K562 (cell line): ENCODE measurements around the gene ARHGAP26. TPM values are rescaled to one million over a fixed set of nuclear protein-coding genes. Genes with fewer than 3 reads are reported as not detected.

ENCODE experiments used
- ATAC-seq: fragments of 200-7000 bp; cut with Tn5 transposase; 3 replicates; pipeline ENCODE4 v1.9.1; 2020; ENCODE audit warnings: moderate library complexity
- BruUV-seq: library from RNA; stranded (reverse); fragments of 400-500 nt; replicated peaks from 2 replicates; lab custom pipeline; 2021; lab: Mats Ljungman, UMichigan
- CTCF ChIA-PET: fragments of 300-600 bp; formaldehyde crosslinking; extraction: SDS; loops from one replicate; lab custom pipeline; 2021; ENCODE audit warnings: low intra/inter-chr PET ratio; lab: Yijun Ruan, JAX
- POLR2A ChIA-PET: fragments of 300-600, 350-650 bp; sonication (Branson Sonifier 250); formaldehyde crosslinking; extraction: SDS; loops from one replicate; lab custom pipeline; 2021; ENCODE audit warnings: antibody characterized with exemption, inconsistent platforms; lab: Yijun Ruan, JAX
- DNase-seq, 4 experiments: peaks; one replicate each; pipeline versions ENCODE4 v3.0.0 to v3.0.0-alpha.2; 2011 to 2018; ENCODE audit warnings: low spot score in 3 of 4, mixed read lengths in 3 of 4; ENCODE audit errors: extremely low read depth in 1 of 4
- FAIRE-seq: peaks from 2 replicates; lab custom pipeline; 2011; peaks lifted over from hg19 to GRCh38; lab: Jason Lieb, UNC
- H2AFZ ChIP-seq: 2 replicates; pipeline ENCODE4 v1.6.0; 2011; ENCODE audit warnings: low read depth, low read length, control low read depth, inconsistent platforms
- H3K27ac ChIP-seq: fragments of 200-600 bp; 3 replicates; pipeline ENCODE4 v1.8.0; 2011; ENCODE audit warnings: low read depth, mild to moderate bottlenecking, control low read depth, inconsistent platforms, low read length, moderate library complexity, mixed read lengths; ENCODE audit errors: extremely low read depth
- H3K27me3 ChIP-seq, 2 experiments: fragments of 300-600 bp in 1 of 2; 2 replicates in 1 of 2; 3 replicates in 1 of 2; pipeline versions ENCODE4 v1.6.0 to v1.8.0; 2011; ENCODE audit warnings: inconsistent platforms in 2 of 2, low read length in 2 of 2, mild to moderate bottlenecking in 1 of 2, mixed read lengths in 1 of 2, moderate library complexity in 1 of 2; ENCODE audit not compliant: control insufficient read depth in 2 of 2, insufficient read depth in 2 of 2
- H3K36me3 ChIP-seq: fragments of 300-600 bp; 3 replicates; pipeline ENCODE4 v1.8.0; 2011; ENCODE audit warnings: mild to moderate bottlenecking, low read length, inconsistent platforms; ENCODE audit not compliant: control insufficient read depth, insufficient read depth
- H3K4me1 ChIP-seq, 2 experiments: fragments of 200-600 bp in 1 of 2; replicated peaks in 1 of 2; 2 replicates in 1 of 2; 3 replicates in 1 of 2; pipeline versions ENCODE4 v1.5.1 to v1.8.0; 2011; ENCODE audit warnings: inconsistent platforms in 2 of 2, low read length in 2 of 2, mild to moderate bottlenecking in 1 of 2, mixed read lengths in 1 of 2, moderate library complexity in 1 of 2; ENCODE audit not compliant: control insufficient read depth in 2 of 2, insufficient read depth in 2 of 2
- H3K4me2 ChIP-seq: 2 replicates; pipeline ENCODE4 v1.6.1; 2011; ENCODE audit warnings: low read length, control low read depth, inconsistent platforms, mixed read lengths; ENCODE audit not compliant: insufficient read depth
- H3K4me3 ChIP-seq: fragments of 200-600 bp; sonication (generic), shearing (Covaris generic); 2 replicates; pipeline ENCODE4 v1.5.1; 2016; ENCODE audit warnings: control low read depth, inconsistent platforms
- H3K79me2 ChIP-seq: fragments of 200-600 bp; 3 replicates; pipeline ENCODE4 v1.8.0; 2011; ENCODE audit warnings: low read length, inconsistent platforms; ENCODE audit not compliant: control insufficient read depth, insufficient read depth
- H3K9ac ChIP-seq, 2 experiments: 2 replicates each; pipeline versions ENCODE4 v1.6.0 to v1.6.1; 2011; ENCODE audit warnings: low read depth in 2 of 2, low read length in 2 of 2, control low read depth in 1 of 2, inconsistent platforms in 1 of 2, mild to moderate bottlenecking in 1 of 2, mixed read lengths in 1 of 2; ENCODE audit not compliant: insufficient read depth in 1 of 2
- H3K9me1 ChIP-seq: one replicate; pipeline ENCODE4 v1.6.0; 2011; ENCODE audit warnings: inconsistent platforms, mild to moderate bottlenecking, low read length, moderate library complexity; ENCODE audit not compliant: control insufficient read depth, insufficient read depth
- H3K9me3 ChIP-seq: replicated peaks from 2 replicates; pipeline ENCODE4 v1.5.1; 2011; ENCODE audit warnings: low read depth, low read length, inconsistent platforms; ENCODE audit not compliant: control insufficient read depth, insufficient read depth
- H4K20me1 ChIP-seq: replicated peaks from 2 replicates; pipeline ENCODE4 v1.6.1; 2011; ENCODE audit warnings: low read length, inconsistent platforms, mixed read lengths; ENCODE audit not compliant: control insufficient read depth, insufficient read depth
- CAMTA2 ChIP-seq: fragments of 250-450 bp; sonication (Bioruptor Pico); conservative IDR thresholded peaks from 2 replicates; pipeline ENCODE4 v1.5.1; 2022
- CREBBP ChIP-seq: IDR thresholded peaks from one replicate; pipeline ENCODE4 v1.6.1; 2012; ENCODE audit warnings: low read depth, mild to moderate bottlenecking, control low read depth, inconsistent platforms, low read length
- E2F3 ChIP-seq: fragments of 250-450 bp; sonication (Bioruptor Pico); IDR thresholded peaks from 2 replicates; pipeline ENCODE4 v1.4.0; 2020; ENCODE audit warnings: mild to moderate bottlenecking
- ELF1 ChIP-seq: fragments of 200-800 bp; sonication (Bioruptor generic); IDR thresholded peaks from 2 replicates; pipeline ENCODE4 v1.6.1; 2016; ENCODE audit warnings: missing genetic modification characterization, missing compliant biosample characterization
- FIP1L1 ChIP-seq: fragments of 200-400 bp; formaldehyde crosslinking; IDR thresholded peaks from 2 replicates; pipeline ENCODE4 v1.6.1; 2018; ENCODE audit warnings: mild to moderate bottlenecking, low read depth, low read length; ENCODE audit not compliant: poor library complexity, severe bottlenecking
- JUNB ChIP-seq: fragments of 450-650 bp; formaldehyde crosslinking; conservative IDR thresholded peaks from 2 replicates; pipeline ENCODE4 v1.4.0; 2020; ENCODE audit warnings: mild to moderate bottlenecking
- KLF13 ChIP-seq: fragments of 450-650 bp; IDR thresholded peaks from 2 replicates; pipeline ENCODE4 v1.6.1; 2016; ENCODE audit warnings: missing genetic modification characterization, low read depth, mild to moderate bottlenecking, missing compliant biosample characterization, moderate library complexity, borderline replicate concordance
- MCM2 ChIP-seq: fragments of 450-650 bp; IDR thresholded peaks from 2 replicates; pipeline ENCODE4 v1.6.1; 2017; ENCODE audit warnings: low read depth, mild to moderate bottlenecking
- NCOA2 ChIP-seq, 2 experiments: fragments of 450-650 bp; IDR thresholded peaks; 2 replicates each; pipeline ENCODE4 v1.6.1; 2018; ENCODE audit warnings: mild to moderate bottlenecking in 2 of 2, moderate library complexity in 1 of 2; ENCODE audit not compliant: partially characterized antibody in 2 of 2
- NFRKB ChIP-seq: fragments of 450-650 bp; IDR thresholded peaks from 2 replicates; pipeline ENCODE4 v1.6.1; 2016; ENCODE audit warnings: low read depth
- NR2C2 ChIP-seq, 2 experiments: fragments of 200-800 bp in 1 of 2; sonication (Bioruptor generic) in 1 of 2; sonication (generic) in 1 of 2; formaldehyde crosslinking in 1 of 2; IDR thresholded peaks; 2 replicates each; pipeline versions ENCODE4 v1.6.1 to v1.8.0; 2016 to 2022; ENCODE audit warnings: mild to moderate bottlenecking in 1 of 2, missing compliant biosample characterization in 1 of 2, missing genetic modification characterization in 1 of 2, missing genetic modification reagents in 1 of 2
- PYGO2 ChIP-seq: fragments of 450-650 bp; IDR thresholded peaks from 2 replicates; pipeline ENCODE4 v1.6.1; 2016; ENCODE audit warnings: mild to moderate bottlenecking, missing genetic modification characterization, moderate library complexity, missing compliant biosample characterization
- RFX5 ChIP-seq: IDR thresholded peaks from 2 replicates; pipeline ENCODE4 v1.6.1; 2011; ENCODE audit warnings: low read depth, mild to moderate bottlenecking, improper control_type of control experiment, low read length
- RFX7 ChIP-seq: fragments of 250-450 bp; sonication (Bioruptor Pico); IDR thresholded peaks from 2 replicates; pipeline ENCODE4 v1.5.1; 2021; ENCODE audit warnings: mild to moderate bottlenecking
- ZBTB17 ChIP-seq: fragments of 450-650 bp; formaldehyde crosslinking; IDR thresholded peaks from 2 replicates; pipeline ENCODE4 v1.4.0; 2020; ENCODE audit warnings: mild to moderate bottlenecking
- ZFP1 ChIP-seq: fragments of 450-650 bp; formaldehyde crosslinking; IDR thresholded peaks from 2 replicates; pipeline ENCODE4 v1.4.0; 2020; ENCODE audit warnings: mild to moderate bottlenecking, mixed read lengths
- ZNF3 ChIP-seq: fragments of 250-450 bp; sonication (Bioruptor Pico); IDR thresholded peaks from 2 replicates; pipeline ENCODE4 v1.5.0; 2021; ENCODE audit warnings: mild to moderate bottlenecking, moderate library complexity
- ZNF644 ChIP-seq: fragments of 200-800 bp; sonication (Bioruptor generic); IDR thresholded peaks from 2 replicates; pipeline ENCODE4 v1.6.1; 2016; ENCODE audit warnings: low read depth, missing genetic modification characterization, missing compliant biosample characterization
- WGBS: fragments of 100-300 bp; shearing (Covaris generic); methylation state at CpG from one replicate; pipeline ENCODE4 v1.1.6; 2016; ENCODE audit warnings: low coverage, mixed read lengths; ENCODE audit not compliant: insufficient coverage; ENCODE audit errors: missing lambda C conversion rate; 5-methylcytosine and 5-hydroxymethylcytosine counted together
- in situ Hi-C: fragments of 300-500 bp; cut with MboI; formaldehyde crosslinking; loops from 4 replicates; pipeline ENCODE4 v1.15.0; 2018; ENCODE audit warnings: inconsistent platforms, mixed read lengths
- intact Hi-C: fragments of 100-400 bp; cut with micrococcal nuclease; formaldehyde crosslinking; loops from 2 replicates; pipeline ENCODE4 v1.14.2; 2022
- polyA plus RNA-seq, 8 experiments: library from polyadenylated mRNA; depleted of rRNA in 4 of 8; stranded (reverse) in 5 of 8; unstranded in 3 of 8; fragments of >200 nt; fragmentation: Nextera tagmentation in 2 of 8; fragmentation: Illumina TruSeq in 1 of 8; extraction: Ambion mirVana in 2 of 8; extraction: Trizol in 1 of 8; gene quantifications; 2 replicates each; pipeline versions ENCODE4 v1.2.1 to v1.2.3, GENCODE V29; 2011 to 2014; ENCODE audit warnings: inconsistent platforms in 1 of 8, missing spikeins in 1 of 8
- total RNA-seq, 7 experiments: library from RNA; depleted of rRNA in 6 of 7; stranded (reverse); fragments of >200 nt in 6 of 7; fragmentation: Illumina TruSeq in 2 of 7; extraction: Trizol in 2 of 7; gene quantifications; 2 replicates each; pipeline versions ENCODE4 v1.2.1 to v1.2.3, GENCODE V29; 2011 to 2021; ENCODE audit warnings: low replicate concordance in 1 of 7
- TF ChIP-seq, protein P1 (sequence below), 2 experiments: fragments of 450-650 bp in 1 of 2; sonication (generic) in 1 of 2; formaldehyde crosslinking in 1 of 2; IDR thresholded peaks in 1 of 2; conservative IDR thresholded peaks in 1 of 2; 2 replicates each; pipeline versions ENCODE4 v1.6.1 to v1.8.1; 2016 to 2023; ENCODE audit warnings: mild to moderate bottlenecking in 2 of 2, moderate library complexity in 2 of 2, inconsistent platforms in 1 of 2, missing genetic modification reagents in 1 of 2
- TF ChIP-seq, protein P2 (sequence below): sonication (generic); formaldehyde crosslinking; IDR thresholded peaks from 2 replicates; pipeline ENCODE4 v1.8.1; 2023; ENCODE audit warnings: mild to moderate bottlenecking, missing genetic modification reagents, moderate library complexity
- TF ChIP-seq, protein P3 (sequence below): sonication (generic); formaldehyde crosslinking; IDR thresholded peaks from 2 replicates; pipeline ENCODE4 v1.8.0; 2022; ENCODE audit warnings: mild to moderate bottlenecking, missing genetic modification reagents

ARHGAP26 gene
- total and polyA plus RNA-seq, 9 of the 15 experiments (the other 6 are each of a cell fraction or from before 2014, with no cell fraction given), result 0.13 to 1.1 (median 0.55) TPM

DNA sequence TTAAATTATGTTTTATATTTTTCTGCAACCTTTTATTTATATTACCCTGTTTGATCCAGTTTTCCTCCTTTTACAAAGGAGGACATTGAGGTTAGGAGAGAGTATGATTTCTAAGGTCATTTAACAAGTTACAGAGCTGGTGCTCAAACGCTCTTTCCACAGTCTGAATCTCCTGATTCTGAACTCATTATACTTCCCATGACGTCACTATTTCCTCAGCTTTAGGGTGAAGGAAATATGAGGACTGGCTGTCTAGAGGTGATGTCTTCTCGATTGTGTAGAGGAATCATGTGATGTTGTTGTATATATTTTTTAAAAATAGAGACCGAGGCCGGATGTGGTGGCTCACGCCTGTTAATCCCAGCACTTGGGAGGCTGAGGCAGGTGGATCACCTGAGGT, 140.0 kb downstream of the ARHGAP26 start (continued):
- TF ChIP-seq, protein P1, sequence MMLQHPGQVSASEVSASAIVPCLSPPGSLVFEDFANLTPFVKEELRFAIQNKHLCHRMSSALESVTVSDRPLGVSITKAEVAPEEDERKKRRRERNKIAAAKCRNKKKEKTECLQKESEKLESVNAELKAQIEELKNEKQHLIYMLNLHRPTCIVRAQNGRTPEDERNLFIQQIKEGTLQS (IDR thresholded peaks at IDR 0.05), result peak; percentile 57
- TF ChIP-seq, protein P1 (CRISPR knock-in tag; conservative IDR thresholded peaks at IDR 0.05), result no peak
- TF ChIP-seq NFRKB (no peak), ELF1 (tag) (no peak), PYGO2 (tag) (no peak), CREBBP (no peak), FIP1L1 (no peak), CAMTA2 (CRISPR knock-in tag) (no peak)
- TF ChIP-seq, protein P2, sequence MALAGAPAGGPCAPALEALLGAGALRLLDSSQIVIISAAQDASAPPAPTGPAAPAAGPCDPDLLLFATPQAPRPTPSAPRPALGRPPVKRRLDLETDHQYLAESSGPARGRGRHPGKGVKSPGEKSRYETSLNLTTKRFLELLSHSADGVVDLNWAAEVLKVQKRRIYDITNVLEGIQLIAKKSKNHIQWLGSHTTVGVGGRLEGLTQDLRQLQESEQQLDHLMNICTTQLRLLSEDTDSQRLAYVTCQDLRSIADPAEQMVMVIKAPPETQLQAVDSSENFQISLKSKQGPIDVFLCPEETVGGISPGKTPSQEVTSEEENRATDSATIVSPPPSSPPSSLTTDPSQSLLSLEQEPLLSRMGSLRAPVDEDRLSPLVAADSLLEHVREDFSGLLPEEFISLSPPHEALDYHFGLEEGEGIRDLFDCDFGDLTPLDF, result no peak

DNA sequence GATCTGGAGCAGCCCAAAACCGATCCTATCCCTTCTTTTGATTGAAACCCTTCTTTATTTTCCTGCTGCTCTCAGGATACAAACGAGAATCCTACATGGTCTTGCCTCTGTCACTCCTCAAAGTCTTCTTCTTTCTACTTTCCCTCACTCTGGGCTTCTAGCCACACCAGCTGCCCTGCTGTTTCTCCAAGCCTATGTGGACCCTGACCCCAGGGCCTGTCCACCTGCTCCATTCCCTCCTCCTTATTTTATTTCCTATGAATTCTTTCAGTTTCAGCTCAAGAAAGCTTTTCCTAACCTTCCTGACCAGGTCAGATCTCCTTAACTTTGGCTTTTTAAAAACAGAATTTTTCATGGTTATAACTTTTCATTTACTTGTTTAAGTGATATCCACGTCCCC, 141.0 kb downstream of the ARHGAP26 start:
- no peak overlapping the region for H3K4me3 ChIP-seq
- no TSS peak for BruUV-seq
- no peak for FAIRE-seq
- H3K9ac ChIP-seq, result no peak overlapping the region
- H3K27me3 ChIP-seq, result peaks cover 0 to 4% of the 10 kb centered on the region in 2 experiments; a peak in 1 of 5 replicates
- no peaks in the 10 kb centered on the region for H3K9me3 ChIP-seq
- WGBS, result 2% methylated on average over 3 of the region's 3 CpGs
- in situ Hi-C loops (no loop called here), intact Hi-C loops (no loop called here)
- no peak for DNase-seq
- no peaks in the 10 kb centered on the region for H3K4me1 ChIP-seq
- no peaks in the 10 kb centered on the region for H3K79me2 ChIP-seq
- ATAC-seq, result no peak
- H3K27ac ChIP-seq, result no peak overlapping the region
- no peak overlapping the region for H2AFZ ChIP-seq
- H3K36me3 ChIP-seq, result no peaks in the 10 kb centered on the region
- ChIA-PET POLR2A (no interaction called here), CTCF (no interaction called here)
- H3K9me1 ChIP-seq, result no peaks in the 10 kb centered on the region
- H4K20me1 ChIP-seq, result no peaks in the 10 kb centered on the region
- H3K4me2 ChIP-seq, result no peak overlapping the region
- TF ChIP-seq JUNB (CRISPR knock-in tag) (no peak), ZNF3 (no peak), RFX7 (no peak), NCOA2 (IDR thresholded peaks at IDR 0.05; ENCODE audit: partially characterized antibody in 2 of 2) (no peak), ZBTB17 (no peak), RFX5 (no peak), MCM2 (no peak), E2F3 (no peak), NR2C2 (CRISPR knock-in tag; IDR thresholded peaks at IDR 0.05) (no peak), NR2C2 (tag; IDR thresholded peaks at IDR 0.05) (no peak), KLF13 (tag) (no peak), ZFP1 (CRISPR knock-in tag) (no peak), ZNF644 (tag) (no peak)
- TF ChIP-seq, protein P3, sequence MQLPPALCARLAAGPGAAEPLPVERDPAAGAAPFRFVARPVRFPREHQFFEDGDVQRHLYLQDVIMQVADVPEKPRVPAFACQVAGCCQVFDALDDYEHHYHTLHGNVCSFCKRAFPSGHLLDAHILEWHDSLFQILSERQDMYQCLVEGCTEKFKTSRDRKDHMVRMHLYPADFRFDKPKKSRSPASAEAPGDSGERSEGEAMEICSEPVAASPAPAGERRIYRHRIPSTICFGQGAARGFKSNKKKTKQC, result no peak
